GM10847 (cell line): ENCODE data around the gene TPX2.

Source experiments
- POLR2A ChIP-seq: IDR thresholded peaks from 2 replicates; pipeline ENCODE4 v1.6.1; 2011; ENCODE audit not compliant: insufficient read length; ENCODE audit errors: extremely low read depth

Gene TPX2

DNA sequence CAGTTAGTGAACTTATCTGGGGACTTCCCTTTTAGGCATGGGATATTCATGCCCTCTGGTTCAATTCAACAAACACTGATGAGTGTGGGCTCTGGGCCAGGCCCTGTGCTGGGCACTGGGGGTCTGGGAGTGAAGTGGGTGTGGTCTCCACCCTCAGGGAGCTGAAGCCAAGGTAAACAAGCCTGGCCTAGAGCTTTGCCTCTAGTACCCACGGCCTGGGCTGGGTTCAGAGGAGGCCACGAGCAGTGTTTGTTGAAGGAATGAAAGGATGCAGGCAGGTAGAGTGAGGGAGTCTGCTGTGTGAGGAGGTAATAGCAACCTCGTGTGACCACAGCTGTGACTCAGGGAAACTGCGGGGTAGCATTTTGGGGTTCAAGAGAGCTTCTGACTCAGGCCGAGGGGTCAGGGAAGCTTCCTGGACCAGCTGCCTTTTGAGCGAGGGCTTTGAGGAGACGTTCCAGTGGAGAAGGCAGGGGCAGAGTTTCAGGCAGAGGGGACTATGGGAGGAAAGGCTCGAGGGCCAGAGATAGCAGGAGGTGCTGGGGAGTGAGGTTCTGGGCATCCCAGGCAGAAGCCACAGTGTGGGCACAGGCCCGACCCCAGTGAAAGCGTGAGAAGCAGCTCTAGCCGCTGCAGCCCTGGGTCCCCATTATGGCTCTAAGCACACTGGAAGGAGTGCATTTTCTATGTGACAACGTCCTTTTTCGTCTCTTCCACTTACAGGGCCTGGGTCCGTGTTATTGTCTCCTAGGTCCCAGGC, 85.6 kb downstream of the TPX2 start:
- no peak for TF ChIP-seq POLR2A

DNA sequence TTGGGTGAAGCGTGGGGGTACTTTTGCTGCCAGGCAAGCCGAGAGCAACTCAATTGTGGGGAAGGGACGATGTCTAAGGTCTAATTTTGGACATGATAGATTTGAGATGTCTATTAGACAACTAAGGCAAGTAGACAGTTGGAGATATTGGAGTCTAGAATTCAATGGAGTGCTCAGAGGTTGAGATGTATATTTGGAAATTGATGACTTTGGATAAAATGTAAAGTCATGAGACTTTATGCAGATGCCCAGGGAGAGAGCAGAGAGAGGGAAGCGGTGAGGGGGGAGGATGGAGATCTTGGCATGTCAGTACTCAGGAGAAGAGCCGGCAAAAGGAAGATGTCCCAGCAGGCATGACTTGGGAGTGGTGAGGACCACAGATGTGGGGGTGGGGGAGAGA, 87.0 kb downstream of the TPX2 start:
- no peak for TF ChIP-seq POLR2A

DNA sequence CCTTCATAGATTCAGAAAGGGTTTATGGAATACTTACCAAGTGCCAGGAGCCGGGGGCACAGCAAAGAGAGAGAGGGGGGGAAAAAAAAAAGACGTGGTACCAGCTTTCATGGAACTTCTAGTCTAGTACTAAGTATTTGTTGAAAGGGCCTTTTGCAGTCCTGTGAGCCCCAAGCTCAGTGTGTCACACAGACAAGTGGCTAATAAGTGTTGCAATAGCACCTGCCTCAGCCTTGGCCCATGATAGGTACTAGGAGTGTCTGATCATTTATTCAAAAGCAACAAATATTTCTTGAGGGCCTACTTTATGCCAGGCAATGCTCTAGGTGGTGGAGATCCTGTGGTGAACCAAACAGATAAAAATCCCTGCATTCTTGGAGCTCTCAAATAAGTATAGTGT, 88.0 kb downstream of the TPX2 start:
- no peak for TF ChIP-seq POLR2A

DNA sequence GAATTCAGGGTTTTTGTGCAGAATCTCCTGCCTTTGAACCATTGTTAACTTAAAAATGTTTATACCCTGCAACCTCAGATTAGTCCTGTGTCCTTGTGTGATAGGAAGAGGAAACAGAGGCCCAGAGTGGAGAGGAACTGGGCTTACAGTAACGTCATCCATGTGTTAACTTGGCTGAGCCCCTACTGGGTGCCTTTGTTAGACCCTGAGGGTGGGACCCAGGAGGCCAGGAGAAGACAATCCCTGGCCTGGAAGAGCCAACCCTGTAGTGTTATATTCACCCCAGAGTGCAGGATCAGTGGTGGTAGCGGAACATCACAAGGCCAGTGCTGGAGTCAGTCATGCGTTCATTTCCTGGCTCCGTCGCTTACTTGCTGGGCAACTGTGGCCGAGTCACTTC, 90.6 kb downstream of the TPX2 start:
- no peak for TF ChIP-seq POLR2A

DNA sequence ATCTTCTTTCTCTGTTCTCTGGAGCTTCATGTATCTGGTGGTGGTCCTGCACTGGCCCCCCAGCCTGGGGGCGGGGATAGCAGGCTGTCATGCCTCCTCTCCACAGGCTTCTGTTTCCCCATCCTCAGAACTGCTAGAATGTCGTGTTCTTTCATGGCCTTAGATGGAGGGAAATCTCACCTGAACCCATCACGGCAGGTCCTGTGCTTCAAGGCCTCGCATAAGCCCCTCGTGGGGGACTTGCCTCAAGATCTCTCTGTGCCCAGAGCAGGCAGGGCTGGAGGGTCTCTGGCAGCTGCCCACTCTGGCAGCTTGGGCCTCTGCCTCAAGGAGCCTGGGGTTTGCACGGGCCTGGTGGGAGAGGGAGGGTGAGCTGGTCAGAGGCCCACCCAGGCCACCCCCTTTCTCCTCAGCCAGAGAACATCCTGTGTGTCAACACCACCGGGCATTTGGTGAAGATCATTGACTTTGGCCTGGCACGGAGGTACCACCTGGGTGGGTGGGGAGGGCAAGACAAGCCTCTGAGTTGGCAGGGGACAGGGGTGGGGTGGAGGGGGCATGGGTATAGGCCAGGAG, 91.4 kb downstream of the TPX2 start:
- TF ChIP-seq POLR2A, result no peak

DNA sequence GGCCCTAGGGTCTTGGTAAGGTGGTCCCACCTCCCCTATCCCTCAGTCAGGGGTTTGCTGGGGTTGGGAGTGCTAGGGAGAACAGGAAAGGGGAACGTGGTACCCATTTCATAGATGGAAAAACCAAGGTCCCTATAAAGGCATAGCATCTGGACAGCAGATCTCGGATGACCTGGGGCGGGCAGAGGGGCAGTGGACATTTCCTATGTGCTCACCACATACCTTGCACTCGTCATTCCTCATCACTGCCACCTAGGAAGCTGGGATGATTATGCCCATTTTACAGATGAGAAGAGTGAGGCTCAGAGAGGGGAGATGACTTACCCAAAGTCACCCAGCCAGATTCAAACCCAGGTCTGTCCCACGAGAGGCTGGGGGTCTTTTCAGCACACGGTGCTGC, 92.1 kb downstream of the TPX2 start:
- no peak for TF ChIP-seq POLR2A

DNA sequence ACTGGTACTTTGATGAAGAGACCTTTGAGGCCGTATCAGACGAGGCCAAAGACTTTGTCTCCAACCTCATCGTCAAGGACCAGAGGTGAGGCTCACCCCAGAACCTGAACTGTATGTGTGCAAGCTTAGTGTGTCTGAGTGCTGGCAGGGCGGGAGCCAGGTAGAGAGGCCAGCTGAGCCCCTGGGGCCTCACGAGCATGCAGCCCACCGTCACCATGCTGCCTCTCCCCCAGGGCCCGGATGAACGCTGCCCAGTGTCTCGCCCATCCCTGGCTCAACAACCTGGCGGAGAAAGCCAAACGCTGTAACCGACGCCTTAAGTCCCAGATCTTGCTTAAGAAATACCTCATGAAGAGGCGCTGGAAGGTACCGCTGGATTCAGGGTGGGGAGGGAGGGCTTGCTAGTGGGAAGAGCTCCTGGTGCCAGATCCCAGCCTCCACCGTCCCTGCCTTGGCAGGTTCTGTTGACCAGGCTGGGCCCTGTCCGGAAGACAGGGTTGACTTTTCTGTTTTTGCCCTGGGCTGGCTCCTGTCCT, 92.7 kb downstream of the TPX2 start:
- no peak for TF ChIP-seq POLR2A

DNA sequence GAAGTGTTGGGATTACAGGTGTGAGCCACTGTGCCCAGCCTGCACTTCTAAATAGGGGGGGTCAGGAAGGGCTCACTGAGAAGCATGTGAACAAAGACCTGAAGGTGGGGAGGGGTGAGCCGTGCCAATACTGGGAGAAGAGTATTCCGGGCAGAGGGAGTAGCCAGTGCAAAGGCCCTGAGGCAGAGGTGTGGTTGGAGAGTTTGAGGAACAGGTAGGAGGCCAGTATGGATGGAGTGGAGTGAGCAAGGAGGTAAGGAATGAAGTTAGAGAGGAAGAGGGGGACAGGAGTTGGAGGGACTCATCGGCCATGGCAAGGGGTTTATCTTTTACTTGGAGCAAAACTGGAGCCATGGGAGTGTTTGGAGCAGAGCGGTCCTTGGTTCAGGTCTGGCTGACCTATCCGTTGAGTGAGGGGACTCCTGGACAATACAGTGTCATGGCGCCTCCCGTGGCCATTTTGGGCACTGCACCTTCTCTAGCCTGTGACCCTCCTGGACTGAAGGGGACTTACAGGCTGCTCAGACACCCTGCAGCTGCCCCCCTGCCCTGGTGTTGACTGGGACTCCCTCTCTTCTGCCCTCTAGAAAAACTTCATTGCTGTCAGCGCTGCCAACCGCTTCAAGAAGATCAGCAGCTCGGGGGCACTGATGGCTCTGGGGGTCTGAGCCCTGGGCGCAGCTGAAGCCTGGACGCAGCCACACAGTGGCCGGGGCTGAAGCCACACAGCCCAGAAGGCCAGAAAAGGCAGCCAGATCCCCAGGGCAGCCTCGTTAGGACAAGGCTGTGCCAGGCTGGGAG, 94.2 kb downstream of the TPX2 start:
- no peak for TF ChIP-seq POLR2A

DNA sequence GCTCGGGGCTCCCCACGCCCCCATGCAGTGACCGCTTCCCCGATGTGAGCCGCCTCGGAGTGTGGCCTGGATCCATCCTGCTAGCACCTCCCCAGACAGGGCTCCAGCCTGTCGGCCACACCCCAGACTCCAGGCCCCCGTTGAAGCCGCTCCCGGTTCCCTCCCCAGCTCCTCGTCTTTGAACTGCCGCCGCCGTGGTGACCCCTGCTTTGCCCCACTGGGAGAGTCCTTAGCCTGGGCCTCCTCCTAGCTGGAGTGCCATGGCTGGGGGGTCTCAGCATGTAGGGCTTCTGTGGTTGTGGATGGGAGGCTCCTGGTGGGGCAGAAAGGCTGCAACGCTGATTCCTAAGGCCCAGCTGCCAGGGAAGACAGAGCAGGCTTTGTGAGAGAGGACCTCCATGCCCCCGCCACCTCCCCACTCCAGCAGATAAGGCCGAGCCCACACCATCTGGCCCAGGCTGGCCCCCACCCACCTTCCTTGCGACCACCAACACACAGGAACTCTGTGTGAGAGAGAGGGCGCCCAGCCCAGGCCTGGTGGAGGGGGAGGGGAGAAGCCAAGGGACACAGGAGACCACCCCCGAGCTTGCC, 94.9 kb downstream of the TPX2 start:
- TF ChIP-seq POLR2A, result no peak

DNA sequence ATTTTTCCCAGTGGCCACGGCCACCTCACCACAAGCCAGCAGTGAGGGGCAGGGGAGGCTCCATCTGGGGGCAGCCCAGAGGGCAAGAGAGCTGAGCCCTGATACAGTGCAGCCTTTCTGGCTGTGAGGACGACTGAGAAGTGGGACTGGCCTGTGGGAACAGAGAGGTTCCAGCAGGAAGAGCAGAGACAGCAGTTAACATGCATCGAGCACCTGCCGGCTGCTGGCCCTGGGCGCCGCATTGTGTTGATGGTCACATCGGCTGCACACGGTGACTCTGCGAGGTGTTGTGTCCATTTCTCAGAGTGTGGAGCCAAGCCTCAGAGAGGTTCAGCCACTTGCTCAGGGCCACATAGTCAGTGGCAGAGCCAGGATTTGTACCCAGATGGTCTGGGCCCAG, 96.5 kb downstream of the TPX2 start:
- TF ChIP-seq POLR2A, result no peak

DNA sequence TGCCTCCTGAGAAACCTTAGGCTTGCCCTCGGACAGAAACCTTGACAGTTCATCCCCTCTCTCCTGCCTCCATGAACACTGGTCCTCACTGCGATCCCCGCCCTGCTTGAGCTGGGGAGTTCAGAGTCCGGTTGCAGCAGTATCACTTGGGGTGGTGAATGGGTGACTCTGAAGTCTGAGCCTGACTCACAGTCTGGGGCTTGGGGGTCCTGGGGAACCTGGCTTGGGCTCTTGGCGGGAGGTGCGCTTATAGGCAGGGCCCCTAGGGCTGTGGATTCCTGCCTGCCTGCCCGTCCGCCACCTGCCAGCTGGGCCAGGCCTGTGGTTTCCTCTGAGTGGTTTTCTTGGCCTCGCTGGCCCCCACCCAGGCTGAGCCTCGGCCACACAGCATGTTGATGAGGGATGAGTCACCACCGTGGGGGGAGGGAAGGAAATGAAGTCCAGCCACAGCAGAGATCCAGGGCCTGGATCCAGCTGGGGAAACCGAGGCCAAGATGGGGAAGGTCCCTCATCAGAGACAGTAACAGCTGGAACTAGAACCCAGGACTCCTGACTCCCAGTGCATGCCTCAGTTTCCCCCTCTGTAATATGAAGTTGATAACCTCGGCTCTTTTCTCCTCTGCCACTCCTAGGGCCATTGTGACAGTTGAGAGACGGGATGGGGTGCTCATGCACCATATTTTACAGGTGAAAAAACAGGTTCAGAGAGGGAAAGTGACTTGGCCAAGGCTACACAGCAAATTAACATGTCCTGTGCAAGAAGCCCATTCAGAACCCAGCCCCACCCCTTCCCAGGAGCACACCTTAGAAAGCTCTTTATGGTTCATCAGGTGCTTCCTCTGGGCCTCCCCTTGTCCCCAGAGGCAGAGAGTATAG, 97.1 kb downstream of the TPX2 start:
- no peak for TF ChIP-seq POLR2A

DNA sequence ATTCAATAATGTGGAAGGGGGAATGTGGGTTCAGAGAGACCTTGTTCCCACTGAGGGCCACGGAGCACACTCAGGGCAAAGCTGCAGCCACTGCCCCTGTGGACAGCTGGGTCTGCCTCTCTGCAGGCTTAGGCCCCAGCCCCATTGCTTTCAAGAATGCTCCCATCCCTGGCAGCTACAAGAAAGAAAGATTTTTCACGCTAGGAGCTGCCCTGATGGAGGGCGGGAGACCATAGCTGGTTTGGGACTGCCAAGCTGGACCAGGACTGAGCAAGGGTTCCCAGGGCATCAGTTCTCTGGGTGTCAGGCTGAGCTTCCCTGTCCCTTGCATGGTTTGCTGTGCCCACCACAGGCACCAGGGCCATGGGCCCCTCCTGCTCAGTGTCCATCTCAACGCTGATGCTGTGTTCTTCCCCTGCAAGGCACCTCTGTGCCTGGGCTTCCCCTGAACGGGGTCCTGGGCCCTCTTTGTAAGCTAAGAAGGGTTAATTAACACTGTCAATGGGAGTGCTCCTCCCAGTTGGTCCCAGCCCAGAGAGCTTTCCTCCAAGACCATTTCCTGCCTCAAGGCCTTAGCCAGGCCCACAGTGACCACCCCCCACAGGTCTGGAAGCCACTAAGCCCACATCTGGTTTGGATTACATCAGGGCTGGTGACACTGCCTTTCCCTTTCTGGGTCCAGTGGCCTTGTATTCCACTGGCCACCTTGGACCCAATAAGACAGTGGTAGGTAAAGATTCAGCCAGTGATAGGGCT, 97.9 kb downstream of the TPX2 start:
- no peak for TF ChIP-seq POLR2A

DNA sequence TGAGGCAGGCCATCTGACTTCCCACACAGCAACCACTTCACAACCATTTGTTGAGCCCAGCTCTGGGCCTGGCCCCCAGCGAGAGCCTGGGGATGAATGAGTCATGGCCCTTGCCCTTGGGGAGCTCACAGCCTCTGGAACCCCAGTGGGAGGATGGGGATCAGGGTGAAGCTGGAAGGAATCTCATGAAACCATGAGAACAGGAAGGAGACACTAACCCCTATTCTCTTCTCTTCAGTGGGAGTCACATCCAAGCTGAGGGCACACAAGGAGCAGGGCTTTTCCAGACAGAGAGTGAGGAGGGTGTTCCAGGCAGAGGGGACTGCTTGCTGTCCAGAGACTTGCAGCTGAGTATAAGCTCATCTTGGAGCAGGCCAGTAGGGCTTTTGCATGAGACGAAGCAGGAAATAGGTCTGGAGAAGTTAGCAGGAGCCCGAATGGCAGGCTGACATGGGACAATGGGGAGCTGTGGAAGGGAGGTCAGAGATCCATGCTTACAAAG, 98.9 kb downstream of the TPX2 start:
- no peak for TF ChIP-seq POLR2A
